ENCODE measurements around the gene OR2M4.
A peak's percentile ranks its signal among the peaks of the same experiment; 100 is the strongest.
"Not testable (repeated sequence)": the region's sequence is repeated elsewhere in the genome, so short reads cannot be mapped to it uniquely, and the experiment has no call there.

Gene OR2M4

GRCh38 chr1:248231117-248231516 lies at the start of gene OR2M4:
Gene OR2M4, plus strand, starts transcription at chr1:248231417. Its CDS starts 7,512 bp downstream, at chr1:248238929.
- DNase-seq (ENCODE audit: low spot score), result no peak

- DNase-seq (ENCODE audit: low spot score), result no peak
Observed at GRCh38 chr1:248183996-248184395, 47.2 kb upstream of the OR2M4 start.

GRCh38 chr1:248187363-248187762 lies 43.9 kb upstream of the OR2M4 start:
- DNase-seq (ENCODE audit: low spot score), result no peak

GRCh38 chr1:248189026-248189425 lies 42.2 kb upstream of the OR2M4 start:
- no peak for DNase-seq (ENCODE audit: low spot score)

GRCh38 chr1:248194117-248194516 lies 37.1 kb upstream of the OR2M4 start:
- DNase-seq (ENCODE audit: low spot score), result no peak

- no peak for DNase-seq (ENCODE audit: low spot score)
Observed at GRCh38 chr1:248196965-248197364, 34.3 kb upstream of the OR2M4 start, which contains the start of gene OR2M3. Gene OR2M3, plus strand, starts transcription at chr1:248197265. Its CDS starts 5,803 bp downstream, at chr1:248203068.

GRCh38 chr1:248215880-248216279 lies 15.3 kb upstream of the OR2M4 start:
- DNase-seq (ENCODE audit: low spot score), result no peak

- DNase-seq (ENCODE audit: low spot score), result no peak
Observed at GRCh38 chr1:248225537-248225936, 5.7 kb upstream of the OR2M4 start.

GRCh38 chr1:248229360-248229908 lies 1.8 kb upstream of the OR2M4 start:
- DNase-seq (ENCODE audit: low spot score), result no peak

- no peak for DNase-seq (ENCODE audit: low spot score)
Observed at GRCh38 chr1:248239478-248239877, 8.3 kb downstream of the OR2M4 start.

- DNase-seq (ENCODE audit: low spot score), result peak; percentile 20
Observed at GRCh38 chr1:248243204-248243603, 12.0 kb downstream of the OR2M4 start.

GRCh38 chr1:248259309-248259708 lies 28.1 kb downstream of the OR2M4 start:
- not testable (repeated sequence) for DNase-seq (ENCODE audit: low spot score)

GRCh38 chr1:248268178-248268577 lies 37.0 kb downstream of the OR2M4 start:
- no peak for DNase-seq (ENCODE audit: low spot score)

GRCh38 chr1:248273225-248273624 lies 42.0 kb downstream of the OR2M4 start:
- not testable (repeated sequence) for DNase-seq (ENCODE audit: low spot score)

GRCh38 chr1:248277876-248278275 lies 46.7 kb downstream of the OR2M4 start, which contains the start of gene OR2T33:
Gene OR2T33, minus strand, starts transcription at chr1:248277976. Its CDS starts 4,162 bp downstream, at chr1:248273814.
- no peak for DNase-seq (ENCODE audit: low spot score)

GRCh38 chr1:248288391-248288790 lies 57.2 kb downstream of the OR2M4 start:
- no peak for DNase-seq (ENCODE audit: low spot score)
